Ramos (cell line): ENCODE results near the gene C20orf141.
"Not testable (repeated sequence)": the region's sequence is repeated elsewhere in the genome, so short reads cannot be mapped to it uniquely, and the experiment has no call there.

Experiments used
- in situ Hi-C: fragments of 300-500 bp; cut with MboI; formaldehyde crosslinking; loops from one replicate; pipeline ENCODE4 v1.14.3; 2022; ENCODE audit warnings: low sequenced_read_pairs; ENCODE audit not compliant: unreplicated experiment

C20orf141 gene

GRCh38 chr20:2799271-2799670, 15.5 kb upstream of the C20orf141 start:
- in situ Hi-C loops: no loop called here

GRCh38 chr20:2799688-2800520, 14.9 kb upstream of the C20orf141 start:
- in situ Hi-C loops: no loop called here

- in situ Hi-C loops: no loop called here
Observed at GRCh38 chr20:2800521-2801285, 14.1 kb upstream of the C20orf141 start, which contains the start of gene CPXM1. CPXM1 (minus strand) TSS chr20:2800627; CDS start chr20:2800572, 55 bp downstream.

GRCh38 chr20:2801286-2801728, 13.5 kb upstream of the C20orf141 start:
- in situ Hi-C loops: no loop called here

- in situ Hi-C loops: no loop called here
Observed at GRCh38 chr20:2804041-2804828, 10.6 kb upstream of the C20orf141 start.

- in situ Hi-C loops: no loop called here
Observed at GRCh38 chr20:2804852-2805688, 9.7 kb upstream of the C20orf141 start.

- in situ Hi-C loops: no loop called here
Observed at GRCh38 chr20:2805689-2806350, 9.0 kb upstream of the C20orf141 start.

- in situ Hi-C loops: no loop called here
Observed at GRCh38 chr20:2806351-2806701, 8.5 kb upstream of the C20orf141 start.

GRCh38 chr20:2807019-2807418, 7.8 kb upstream of the C20orf141 start:
- in situ Hi-C loops: no loop called here

- in situ Hi-C loops: not testable (repeated sequence)
Observed at GRCh38 chr20:2807929-2808328, 6.9 kb upstream of the C20orf141 start.

GRCh38 chr20:2809690-2810089, 5.1 kb upstream of the C20orf141 start:
- in situ Hi-C loops: no loop called here

- in situ Hi-C loops: no loop called here
Observed at GRCh38 chr20:2812189-2812588, 2.6 kb upstream of the C20orf141 start.

- in situ Hi-C loops: no loop called here
Observed at GRCh38 chr20:2814076-2814475, 711 bp upstream of the C20orf141 start.

- in situ Hi-C loops: no loop called here
Observed at GRCh38 chr20:2815242-2815900, 584 bp downstream of the C20orf141 start.

GRCh38 chr20:2816030-2816582, 1.3 kb downstream of the C20orf141 start, which contains the start of gene TMEM239:
TMEM239 (plus strand) TSS chr20:2816364; CDS start chr20:2816555, 191 bp downstream.
- in situ Hi-C loops: no loop called here

GRCh38 chr20:2816583-2817340, 2.0 kb downstream of the C20orf141 start:
- in situ Hi-C loops: no loop called here

- in situ Hi-C loops: no loop called here
Observed at GRCh38 chr20:2817341-2817726, 2.5 kb downstream of the C20orf141 start.
